PFSK-1 (cell line): Measurements from ENCODE around the gene HSDL1.

ENCODE experiments used
- POLR2AphosphoS5 ChIP-seq: IDR thresholded peaks from 2 replicates; pipeline ENCODE4 v1.6.1; 2012; ENCODE audit warnings: low read depth, mild to moderate bottlenecking, control low read depth, low read length, moderate library complexity
- SIN3A ChIP-seq: IDR thresholded peaks from 2 replicates; pipeline ENCODE4 v1.6.1; 2012; ENCODE audit warnings: mild to moderate bottlenecking, low read length, moderate library complexity, borderline replicate concordance; ENCODE audit not compliant: insufficient read depth
- TAF1 ChIP-seq: IDR thresholded peaks from 2 replicates; pipeline ENCODE4 v1.6.1; 2012; ENCODE audit warnings: low read length, control low read depth, borderline replicate concordance; ENCODE audit not compliant: insufficient read depth
- TF ChIP-seq, protein P1 (sequence below), 2 experiments: IDR thresholded peaks; 2 replicates each; pipeline versions ENCODE4 v1.6.1 to v1.8.0; 2011 to 2012; ENCODE audit warnings: low read depth in 2 of 2, low read length in 2 of 2, control low read depth in 1 of 2, inconsistent platforms in 1 of 2, mild to moderate bottlenecking in 1 of 2, moderate library complexity in 1 of 2; ENCODE audit not compliant: insufficient read depth in 1 of 2

GRCh38 chr16:84095466-84095865, 49.5 kb downstream of the HSDL1 start:
- TF ChIP-seq, protein P1, sequence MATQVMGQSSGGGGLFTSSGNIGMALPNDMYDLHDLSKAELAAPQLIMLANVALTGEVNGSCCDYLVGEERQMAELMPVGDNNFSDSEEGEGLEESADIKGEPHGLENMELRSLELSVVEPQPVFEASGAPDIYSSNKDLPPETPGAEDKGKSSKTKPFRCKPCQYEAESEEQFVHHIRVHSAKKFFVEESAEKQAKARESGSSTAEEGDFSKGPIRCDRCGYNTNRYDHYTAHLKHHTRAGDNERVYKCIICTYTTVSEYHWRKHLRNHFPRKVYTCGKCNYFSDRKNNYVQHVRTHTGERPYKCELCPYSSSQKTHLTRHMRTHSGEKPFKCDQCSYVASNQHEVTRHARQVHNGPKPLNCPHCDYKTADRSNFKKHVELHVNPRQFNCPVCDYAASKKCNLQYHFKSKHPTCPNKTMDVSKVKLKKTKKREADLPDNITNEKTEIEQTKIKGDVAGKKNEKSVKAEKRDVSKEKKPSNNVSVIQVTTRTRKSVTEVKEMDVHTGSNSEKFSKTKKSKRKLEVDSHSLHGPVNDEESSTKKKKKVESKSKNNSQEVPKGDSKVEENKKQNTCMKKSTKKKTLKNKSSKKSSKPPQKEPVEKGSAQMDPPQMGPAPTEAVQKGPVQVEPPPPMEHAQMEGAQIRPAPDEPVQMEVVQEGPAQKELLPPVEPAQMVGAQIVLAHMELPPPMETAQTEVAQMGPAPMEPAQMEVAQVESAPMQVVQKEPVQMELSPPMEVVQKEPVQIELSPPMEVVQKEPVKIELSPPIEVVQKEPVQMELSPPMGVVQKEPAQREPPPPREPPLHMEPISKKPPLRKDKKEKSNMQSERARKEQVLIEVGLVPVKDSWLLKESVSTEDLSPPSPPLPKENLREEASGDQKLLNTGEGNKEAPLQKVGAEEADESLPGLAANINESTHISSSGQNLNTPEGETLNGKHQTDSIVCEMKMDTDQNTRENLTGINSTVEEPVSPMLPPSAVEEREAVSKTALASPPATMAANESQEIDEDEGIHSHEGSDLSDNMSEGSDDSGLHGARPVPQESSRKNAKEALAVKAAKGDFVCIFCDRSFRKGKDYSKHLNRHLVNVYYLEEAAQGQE (IDR thresholded peaks at IDR 0.05; ENCODE audit: insufficient read depth in 1 of 2, low read depth in 2 of 2, low read length in 2 of 2): no peak
- no peak for TF ChIP-seq POLR2AphosphoS5
- no peak for TF ChIP-seq SIN3A
- no peak for TF ChIP-seq TAF1
